Stimulated activated CD4-positive, alpha-beta T cell treated with anti-CD3 and anti-CD28 coated beads, Interleukin-1b, Interleukin-23, amount 100 ng/mL, for 24 hours (primary cell): ENCODE results near the gene GUCY1A1.

Source experiments
- DNase-seq, 4 experiments: peaks; one replicate each; pipeline ENCODE4 v3.0.0-alpha.2; 2020; ENCODE audit warnings: low read depth in 4 of 4, low spot score in 1 of 4

GUCY1A1 gene

GRCh38 chr4:155734951-155735350, 68.3 kb downstream of the GUCY1A1 start:
- DNase-seq: no peak

- DNase-seq: no peak
Measured at GRCh38 chr4:155735496-155735895, 68.8 kb downstream of the GUCY1A1 start.

- no peak for DNase-seq
Measured at GRCh38 chr4:155738548-155738947, 71.9 kb downstream of the GUCY1A1 start.

GRCh38 chr4:155741546-155741945, 74.9 kb downstream of the GUCY1A1 start:
- no peak for DNase-seq

GRCh38 chr4:155742310-155743015, 75.8 kb downstream of the GUCY1A1 start:
- DNase-seq: no peak

GRCh38 chr4:155745984-155746383, 79.3 kb downstream of the GUCY1A1 start:
- no peak for DNase-seq

GRCh38 chr4:155748039-155748438, 81.4 kb downstream of the GUCY1A1 start:
- DNase-seq: no peak

- DNase-seq: no peak
Measured at GRCh38 chr4:155749041-155749440, 82.4 kb downstream of the GUCY1A1 start.

GRCh38 chr4:155751569-155751968, 84.9 kb downstream of the GUCY1A1 start:
- DNase-seq: no peak

GRCh38 chr4:155757745-155758265, 91.2 kb downstream of the GUCY1A1 start:
- DNase-seq: no peak

- DNase-seq: peak; percentile 5 to 52 (median 44)
Measured at GRCh38 chr4:155758481-155759371, 92.1 kb downstream of the GUCY1A1 start, which contains the start of gene GUCY1B1. Gene GUCY1B1, plus strand, starts transcription at chr4:155759021. Its CDS starts 120 bp downstream, at chr4:155759141.

- no peak for DNase-seq
Measured at GRCh38 chr4:155759372-155760252, 93.0 kb downstream of the GUCY1A1 start.

GRCh38 chr4:155761047-155761446, 94.4 kb downstream of the GUCY1A1 start:
- no peak for DNase-seq

GRCh38 chr4:155761916-155762315, 95.3 kb downstream of the GUCY1A1 start:
- DNase-seq: no peak

- DNase-seq: no peak
Measured at GRCh38 chr4:155762334-155762733, 95.7 kb downstream of the GUCY1A1 start.

- DNase-seq: no peak
Measured at GRCh38 chr4:155763551-155763950, 96.9 kb downstream of the GUCY1A1 start.

GRCh38 chr4:155765149-155765548, 98.5 kb downstream of the GUCY1A1 start:
- no peak for DNase-seq

- no peak for DNase-seq
Measured at GRCh38 chr4:155766622-155767021, 100.0 kb downstream of the GUCY1A1 start.

GRCh38 chr4:155768370-155768769, 101.7 kb downstream of the GUCY1A1 start:
- DNase-seq: no peak

- DNase-seq: no peak
Measured at GRCh38 chr4:155769090-155769489, 102.4 kb downstream of the GUCY1A1 start.
